ENCODE results near the gene CDC42BPB. TPM values are rescaled to one million over a fixed set of nuclear protein-coding genes. Genes with fewer than 3 reads are reported as not detected.

The CDC42BPB gene
- total RNA-seq, 2 experiments from 2014 or later: 0.35 to 0.56 TPM

GRCh38 chr14:102924632-102925588 lies 132.4 kb downstream of the CDC42BPB start:
- CTCF ChIA-PET: interaction anchor here (1.4 kb wide), 1 partner anchor 150 kb away, joined by 3 read pairs; no protein-coding TSS in a partner anchor
- Mint-ChIP-seq H3K27me3 (peaks cover 46% of the 10 kb centered on the region), H3K36me3 (no peaks in the 10 kb centered on the region), H3K4me3 (no peak overlapping the region), H3K4me1 (peaks cover 10% of the 10 kb centered on the region), H3K9me3 (ENCODE audit: low read depth) (no peaks in the 10 kb centered on the region), H3K27ac (no peak overlapping the region)
- ATAC-seq (no peak), DNase-seq (no peak)

GRCh38 chr14:102923925-102924486 lies 133.3 kb downstream of the CDC42BPB start:
- CTCF ChIA-PET: no interaction called here
- H3K36me3 Mint-ChIP-seq: no peaks in the 10 kb centered on the region
- H3K27ac Mint-ChIP-seq: no peak overlapping the region
- peaks cover 10% of the 10 kb centered on the region for H3K4me1 Mint-ChIP-seq
- H3K27me3 Mint-ChIP-seq: peaks cover 42% of the 10 kb centered on the region
- no peak overlapping the region for H3K4me3 Mint-ChIP-seq
- no peak for ATAC-seq
- no peak for DNase-seq
- no peaks in the 10 kb centered on the region for H3K9me3 Mint-ChIP-seq (ENCODE audit: low read depth)

GRCh38 chr14:102923201-102923924 lies 134.0 kb downstream of the CDC42BPB start:
- ATAC-seq: no peak
- H3K4me3 Mint-ChIP-seq: no peak overlapping the region
- no peaks in the 10 kb centered on the region for H3K36me3 Mint-ChIP-seq
- no peak for DNase-seq
- peaks cover 5% of the 10 kb centered on the region for H3K4me1 Mint-ChIP-seq
- H3K9me3 Mint-ChIP-seq (ENCODE audit: low read depth): no peaks in the 10 kb centered on the region
- no peak overlapping the region for H3K27ac Mint-ChIP-seq
- H3K27me3 Mint-ChIP-seq: peaks cover 38% of the 10 kb centered on the region
- CTCF ChIA-PET: interaction anchor here (2.0 kb wide), 1 partner anchor 229 kb away, joined by 6 read pairs; no protein-coding TSS in a partner anchor

- H3K4me3 Mint-ChIP-seq: no peak within 1 kb of the TSS
- peaks cover 3% of the 10 kb centered on the region for H3K4me1 Mint-ChIP-seq
- no peaks in the 10 kb centered on the region for H3K9me3 Mint-ChIP-seq (ENCODE audit: low read depth)
- CTCF ChIA-PET: interaction anchor here (2.0 kb wide), 1 partner anchor 228 kb away, joined by 6 read pairs; no protein-coding TSS in a partner anchor
- H3K36me3 Mint-ChIP-seq: no peaks in the 10 kb centered on the region
- no peak for ATAC-seq
- H3K27me3 Mint-ChIP-seq: peaks cover 32% of the 10 kb centered on the region
- no peak for DNase-seq
- no peak within 1 kb of the TSS for H3K27ac Mint-ChIP-seq
These were observed 134.7 kb downstream of the CDC42BPB start, which contains the start of gene AMN for GRCh38 chr14:102922490-102923200. AMN (plus strand) TSS chr14:102922663; CDS start chr14:102922689, 26 bp downstream.

GRCh38 chr14:102920998-102921304 lies 136.4 kb downstream of the CDC42BPB start:
- Mint-ChIP-seq H3K36me3 (no peaks in the 10 kb centered on the region), H3K4me1 (peaks cover 9% of the 10 kb centered on the region), H3K27ac (no peak overlapping the region), H3K4me3 (no peak overlapping the region), H3K9me3 (ENCODE audit: low read depth) (no peaks in the 10 kb centered on the region), H3K27me3 (peaks cover 22% of the 10 kb centered on the region)
- CTCF ChIA-PET: no interaction called here
- no peak for ATAC-seq
- no peak for DNase-seq

GRCh38 chr14:102920273-102920997 lies 136.9 kb downstream of the CDC42BPB start:
- Mint-ChIP-seq H3K27ac (no peak overlapping the region), H3K4me1 (peaks cover 9% of the 10 kb centered on the region), H3K27me3 (peaks cover 17% of the 10 kb centered on the region), H3K9me3 (ENCODE audit: low read depth) (no peaks in the 10 kb centered on the region), H3K36me3 (no peaks in the 10 kb centered on the region), H3K4me3 (no peak overlapping the region)
- ATAC-seq (no peak), DNase-seq (no peak)
- CTCF ChIA-PET: no interaction called here

- H3K4me3 Mint-ChIP-seq: no peak overlapping the region
- H3K27me3 Mint-ChIP-seq: peaks cover 4% of the 10 kb centered on the region
- H3K9me3 Mint-ChIP-seq (ENCODE audit: low read depth): no peaks in the 10 kb centered on the region
- DNase-seq: no peak
- CTCF ChIA-PET: interaction anchor here (0.9 to 1.9 kb wide), 8 partner anchors 17 to 224 kb away, joined by 3 to 12 read pairs (median 4); no protein-coding TSS in a partner anchor
- H3K36me3 Mint-ChIP-seq: no peaks in the 10 kb centered on the region
- H3K27ac Mint-ChIP-seq: no peak overlapping the region
- no peak for ATAC-seq
- H3K4me1 Mint-ChIP-seq: peaks cover 9% of the 10 kb centered on the region
These were observed 138.9 kb downstream of the CDC42BPB start for GRCh38 chr14:102918438-102918837.

GRCh38 chr14:102917469-102918211 lies 139.7 kb downstream of the CDC42BPB start:
- no peaks in the 10 kb centered on the region for H3K9me3 Mint-ChIP-seq (ENCODE audit: low read depth)

GRCh38 chr14:102917056-102917385 lies 140.3 kb downstream of the CDC42BPB start:
- CTCF ChIA-PET: interaction anchor here (1.5 kb wide), 1 partner anchor 98 kb away, joined by 3 read pairs; no protein-coding TSS in a partner anchor
- Mint-ChIP-seq H3K27ac (no peak overlapping the region), H3K4me1 (peaks cover 5% of the 10 kb centered on the region), H3K27me3 (no peaks in the 10 kb centered on the region), H3K36me3 (no peaks in the 10 kb centered on the region), H3K4me3 (no peak overlapping the region), H3K9me3 (ENCODE audit: low read depth) (no peaks in the 10 kb centered on the region)
- DNase-seq (no peak), ATAC-seq (no peak)

More at GRCh38 chr14:102917469-102918211, 139.7 kb downstream of the CDC42BPB start:
- no peak overlapping the region for H3K27ac Mint-ChIP-seq
- DNase-seq: peak; percentile 77
- no peaks in the 10 kb centered on the region for H3K36me3 Mint-ChIP-seq
- H3K4me1 Mint-ChIP-seq: peaks cover 5% of the 10 kb centered on the region
- no peak overlapping the region for H3K4me3 Mint-ChIP-seq
- no peaks in the 10 kb centered on the region for H3K27me3 Mint-ChIP-seq
- CTCF ChIA-PET: interaction anchor here (0.9 to 1.9 kb wide), 8 partner anchors 16 to 223 kb away, joined by 3 to 12 read pairs (median 4); no protein-coding TSS in a partner anchor
- ATAC-seq: peak; percentile 61

GRCh38 chr14:102916347-102917055 lies 140.8 kb downstream of the CDC42BPB start:
- H3K27ac Mint-ChIP-seq: no peak overlapping the region
- H3K4me1 Mint-ChIP-seq: peaks cover 5% of the 10 kb centered on the region
- no peaks in the 10 kb centered on the region for H3K36me3 Mint-ChIP-seq
- H3K9me3 Mint-ChIP-seq (ENCODE audit: low read depth): no peaks in the 10 kb centered on the region
- no peak for DNase-seq
- H3K27me3 Mint-ChIP-seq: no peaks in the 10 kb centered on the region
- no peak for ATAC-seq
- CTCF ChIA-PET: interaction anchor here (1.5 kb wide), 1 partner anchor 97 kb away, joined by 3 read pairs; no protein-coding TSS in a partner anchor
- H3K4me3 Mint-ChIP-seq: no peak overlapping the region

- Mint-ChIP-seq H3K27ac (no peak overlapping the region), H3K36me3 (no peaks in the 10 kb centered on the region), H3K9me3 (ENCODE audit: low read depth) (no peaks in the 10 kb centered on the region), H3K27me3 (no peaks in the 10 kb centered on the region), H3K4me1 (peaks cover 5% of the 10 kb centered on the region), H3K4me3 (no peak overlapping the region)
- no peak for ATAC-seq
- CTCF ChIA-PET: interaction anchor here (0.6 kb wide), 1 partner anchor 966 kb away, joined by 3 read pairs; no protein-coding TSS in a partner anchor
- no peak for DNase-seq
These were observed 141.8 kb downstream of the CDC42BPB start for GRCh38 chr14:102915292-102916110.

Measured in activated CD8-positive, alpha-beta memory T cell treated with anti-CD3 and anti-CD28 coated beads, Interleukin-2, amount 10 ng/mL, durations not matched to agents 7 days and 5 days (primary cell).